AG04449 (cell line): ENCODE measurements around the gene TM9SF2.

ENCODE experiments used
- CTCF ChIA-PET: fragments of 350-600 bp; formaldehyde crosslinking; extraction: SDS; loops from one replicate; lab custom pipeline; 2021; ENCODE audit warnings: antibody characterized with exemption; lab: Yijun Ruan, JAX
- POLR2A ChIA-PET: fragments of 400-600, 350-600 bp; formaldehyde crosslinking; extraction: SDS; loops from one replicate; lab custom pipeline; 2020; ENCODE audit warnings: antibody characterized with exemption, inconsistent platforms; lab: Yijun Ruan, JAX
- DNase-seq: peaks from one replicate; pipeline ENCODE4 v3.0.0-alpha.2; 2010; ENCODE audit warnings: low read depth, low spot score
- H3K4me3 ChIP-seq: 2 replicates; pipeline ENCODE4 v1.5.1; 2011; ENCODE audit warnings: low read depth, mild to moderate bottlenecking, control low read depth, low read length
- CTCF ChIP-seq: IDR thresholded peaks from one replicate; pipeline ENCODE4 v1.5.1; 2011; ENCODE audit warnings: mild to moderate bottlenecking, moderate library complexity, low read length, control low read depth, inconsistent platforms; ENCODE audit not compliant: insufficient read depth; ENCODE audit errors: missing control alignments

TM9SF2 gene

GRCh38 chr13:99610702-99611289 lies 109.5 kb downstream of the TM9SF2 start:
- POLR2A ChIA-PET: no interaction called here
- no peak for TF ChIP-seq CTCF

More at GRCh38 chr13:99610702-99611289, 109.5 kb downstream of the TM9SF2 start:
- CTCF ChIA-PET: interaction anchor here (1.7 kb wide), 1 partner anchor 175 kb away, joined by 6 read pairs; no protein-coding TSS in a partner anchor
- H3K4me3 ChIP-seq: no peak overlapping the region
- DNase-seq: no peak
